ENCODE results near the gene ZAP70. TPM values are rescaled to one million over a fixed set of nuclear protein-coding genes. Genes with fewer than 3 reads are reported as not detected.

ZAP70 gene
- total and polyA plus RNA-seq, 2 of the 13 experiments (the other 11 are each of a cell fraction or from before 2014, with no cell fraction given) = 0.51 to 4.0 TPM

GRCh38 chr2:97663962-97664635 lies 49.3 kb upstream of the ZAP70 start, which contains the start of gene ACTR1B (continued):
- TF ChIP-seq, protein P1, sequence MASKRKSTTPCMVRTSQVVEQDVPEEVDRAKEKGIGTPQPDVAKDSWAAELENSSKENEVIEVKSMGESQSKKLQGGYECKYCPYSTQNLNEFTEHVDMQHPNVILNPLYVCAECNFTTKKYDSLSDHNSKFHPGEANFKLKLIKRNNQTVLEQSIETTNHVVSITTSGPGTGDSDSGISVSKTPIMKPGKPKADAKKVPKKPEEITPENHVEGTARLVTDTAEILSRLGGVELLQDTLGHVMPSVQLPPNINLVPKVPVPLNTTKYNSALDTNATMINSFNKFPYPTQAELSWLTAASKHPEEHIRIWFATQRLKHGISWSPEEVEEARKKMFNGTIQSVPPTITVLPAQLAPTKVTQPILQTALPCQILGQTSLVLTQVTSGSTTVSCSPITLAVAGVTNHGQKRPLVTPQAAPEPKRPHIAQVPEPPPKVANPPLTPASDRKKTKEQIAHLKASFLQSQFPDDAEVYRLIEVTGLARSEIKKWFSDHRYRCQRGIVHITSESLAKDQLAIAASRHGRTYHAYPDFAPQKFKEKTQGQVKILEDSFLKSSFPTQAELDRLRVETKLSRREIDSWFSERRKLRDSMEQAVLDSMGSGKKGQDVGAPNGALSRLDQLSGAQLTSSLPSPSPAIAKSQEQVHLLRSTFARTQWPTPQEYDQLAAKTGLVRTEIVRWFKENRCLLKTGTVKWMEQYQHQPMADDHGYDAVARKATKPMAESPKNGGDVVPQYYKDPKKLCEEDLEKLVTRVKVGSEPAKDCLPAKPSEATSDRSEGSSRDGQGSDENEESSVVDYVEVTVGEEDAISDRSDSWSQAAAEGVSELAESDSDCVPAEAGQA (IDR thresholded peaks at IDR 0.05; ENCODE audit: low read depth) = peak; percentile 51
- TF ChIP-seq, protein P1 (CRISPR knock-in tag; IDR thresholded peaks at IDR 0.05; ENCODE audit: borderline replicate concordance) = 0 out of 2 replicates have a peak, but pooled peaks have one; percentile 54
- TF ChIP-seq FLYWCH1 (CRISPR knock-in tag; IDR thresholded peaks at IDR 0.05) = no peak
- TF ChIP-seq MBD4 (IDR thresholded peaks at IDR 0.05; ENCODE audit: borderline replicate concordance, low read length) = no peak
- TF ChIP-seq RNF219 (CRISPR knock-in tag; IDR thresholded peaks at IDR 0.05) = 0 out of 2 replicates have a peak, but pooled peaks have one; percentile 45
- peak; percentile 27; the same call in 1 of the 2 replicates for TF ChIP-seq RCOR2 (CRISPR knock-in tag; IDR thresholded peaks at IDR 0.05)
- no peak for TF ChIP-seq ZNF17 (CRISPR knock-in tag; IDR thresholded peaks at IDR 0.05)
- TF ChIP-seq MTA1 (CRISPR knock-in tag; IDR thresholded peaks at IDR 0.05; ENCODE audit: borderline replicate concordance) = no peak
- no peak; the same call in 1 of the 2 replicates for TF ChIP-seq ATF6 (CRISPR knock-in tag; conservative IDR thresholded peaks at IDR 0.05)
- TF ChIP-seq, protein P2, sequence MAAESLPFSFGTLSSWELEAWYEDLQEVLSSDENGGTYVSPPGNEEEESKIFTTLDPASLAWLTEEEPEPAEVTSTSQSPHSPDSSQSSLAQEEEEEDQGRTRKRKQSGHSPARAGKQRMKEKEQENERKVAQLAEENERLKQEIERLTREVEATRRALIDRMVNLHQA (CRISPR knock-in tag; IDR thresholded peaks at IDR 0.05) = no peak
- TF ChIP-seq ZNF569 (CRISPR knock-in tag; IDR thresholded peaks at IDR 0.05; ENCODE audit: borderline replicate concordance) = no peak
- no peak; the same call in 1 of the 2 replicates for TF ChIP-seq ZNF510 (CRISPR knock-in tag; IDR thresholded peaks at IDR 0.05; ENCODE audit: low read depth)
- no peak for TF ChIP-seq PREB (CRISPR knock-in tag; IDR thresholded peaks at IDR 0.05)
- peak; percentile 47 for TF ChIP-seq MAFF (IDR thresholded peaks at IDR 0.05; ENCODE audit: low read depth, low read length)
- TF ChIP-seq ZNF879 (CRISPR knock-in tag; IDR thresholded peaks at IDR 0.05) = no peak
- TF ChIP-seq PPARG (CRISPR knock-in tag; conservative IDR thresholded peaks at IDR 0.05) = peak; percentile 16; the same call in 1 of the 2 replicates
- no peak for TF ChIP-seq GLI4 (CRISPR knock-in tag; IDR thresholded peaks at IDR 0.05; ENCODE audit: borderline replicate concordance)
- 0 out of 2 replicates have a peak, but pooled peaks have one; percentile 29 for TF ChIP-seq MAF1 (CRISPR knock-in tag; IDR thresholded peaks at IDR 0.05; ENCODE audit: borderline replicate concordance)
